Astrocyte (in vitro differentiated cells and primary cell): Measurements from ENCODE around the gene TMED8. TPM values are rescaled to one million over a fixed set of nuclear protein-coding genes. Genes with fewer than 3 reads are reported as not detected.

Source experiments
- DNase-seq: peaks from one replicate; pipeline ENCODE4 v3.0.0-alpha.2; 2010; ENCODE audit warnings: low read depth
- FAIRE-seq: peaks from 2 replicates; lab custom pipeline; 2011; peaks lifted over from hg19 to GRCh38; lab: Jason Lieb, UNC
- H2AFZ ChIP-seq: 2 replicates; pipeline ENCODE4 v1.6.0; 2012; ENCODE audit warnings: low read depth, low read length, inconsistent platforms
- H3K27ac ChIP-seq: 2 replicates; pipeline ENCODE4 v1.5.1; 2011; ENCODE audit warnings: low read depth, low read length, inconsistent platforms
- H3K27me3 ChIP-seq: 2 replicates; pipeline ENCODE4 v1.6.0; 2011; ENCODE audit warnings: low read length, inconsistent platforms; ENCODE audit not compliant: insufficient read depth
- H3K36me3 ChIP-seq: 2 replicates; pipeline ENCODE4 v1.5.1; 2011; ENCODE audit warnings: low read length, inconsistent platforms; ENCODE audit not compliant: insufficient read depth
- H3K4me1 ChIP-seq: 2 replicates; pipeline ENCODE4 v1.5.1; 2011; ENCODE audit warnings: low read length, inconsistent platforms; ENCODE audit not compliant: insufficient read depth
- H3K4me2 ChIP-seq: 2 replicates; pipeline ENCODE4 v1.6.0; 2012; ENCODE audit warnings: low read length, inconsistent platforms
- H3K4me3 ChIP-seq: 2 replicates; pipeline ENCODE4 v1.5.1; 2011; ENCODE audit warnings: low read depth, mild to moderate bottlenecking, low read length, inconsistent platforms; ENCODE audit not compliant: insufficient read depth
- H3K79me2 ChIP-seq: 2 replicates; pipeline ENCODE4 v1.6.0; 2012; ENCODE audit warnings: mild to moderate bottlenecking, low read length, inconsistent platforms; ENCODE audit not compliant: insufficient read depth
- H3K9ac ChIP-seq: 2 replicates; pipeline ENCODE4 v1.6.0; 2012; ENCODE audit warnings: mild to moderate bottlenecking, low read length, inconsistent platforms
- H3K9me3 ChIP-seq: 2 replicates; pipeline ENCODE4 v1.5.1; 2012; ENCODE audit warnings: low read depth, mild to moderate bottlenecking, low read length, inconsistent platforms; ENCODE audit not compliant: insufficient read depth
- H4K20me1 ChIP-seq: 2 replicates; pipeline ENCODE4 v1.6.0; 2012; ENCODE audit warnings: low read length, inconsistent platforms; ENCODE audit not compliant: insufficient read depth
- H3K27ac Mint-ChIP-seq: one replicate; pipeline ENCODE4 v1.8.0; 2021; ENCODE audit warnings: mild to moderate bottlenecking, mixed read lengths; ENCODE audit not compliant: unreplicated experiment
- H3K27me3 Mint-ChIP-seq: one replicate; pipeline ENCODE4 v1.8.0; 2021; ENCODE audit warnings: low read depth, mixed read lengths; ENCODE audit not compliant: unreplicated experiment
- H3K36me3 Mint-ChIP-seq: one replicate; pipeline ENCODE4 v1.8.0; 2021; ENCODE audit warnings: low read depth, mixed read lengths; ENCODE audit not compliant: unreplicated experiment
- H3K4me1 Mint-ChIP-seq: one replicate; pipeline ENCODE4 v1.8.0; 2021; ENCODE audit warnings: low read depth, mixed read lengths; ENCODE audit not compliant: unreplicated experiment
- H3K4me3 Mint-ChIP-seq: one replicate; pipeline ENCODE4 v1.8.0; 2021; ENCODE audit warnings: mild to moderate bottlenecking, moderate library complexity, mixed read lengths; ENCODE audit not compliant: unreplicated experiment
- H3K9me3 Mint-ChIP-seq: one replicate; pipeline ENCODE4 v1.8.0; 2021; ENCODE audit warnings: mild to moderate bottlenecking, mixed read lengths; ENCODE audit not compliant: unreplicated experiment
- CTCF ChIP-seq: IDR thresholded peaks from 2 replicates; pipeline ENCODE4 v1.5.1; 2011; ENCODE audit warnings: low read depth, mild to moderate bottlenecking, inconsistent platforms, low read length, moderate library complexity; ENCODE audit not compliant: insufficient read depth
- EZH2 ChIP-seq: IDR thresholded peaks from 2 replicates; pipeline ENCODE4 v1.6.1; 2012; ENCODE audit warnings: mild to moderate bottlenecking, low read length, inconsistent platforms; ENCODE audit not compliant: insufficient read depth
- total RNA-seq: library from RNA; stranded (reverse); gene quantifications from 2 replicates; pipeline ENCODE4 v1.2.1, GENCODE V29; 2021

Gene TMED8
- total RNA-seq, 1 donor from 2014 or later: 10.2 TPM

- H3K36me3 Mint-ChIP-seq: no peaks in the 10 kb centered on the region
- H3K27me3 Mint-ChIP-seq: no peaks in the 10 kb centered on the region
- Histone ChIP-seq H3K4me1 (peaks cover 6% of the 10 kb centered on the region), H3K9me3 (no peaks in the 10 kb centered on the region), H3K27ac (peak overlapping the region; percentile 74), H3K27me3 (no peaks in the 10 kb centered on the region), H3K79me2 (peaks cover 12% of the 10 kb centered on the region), H3K9ac (peak overlapping the region; percentile 91), H4K20me1 (peaks cover 11% of the 10 kb centered on the region), H3K4me2 (peak overlapping the region; percentile 94), H3K4me3 (peak overlapping the region; percentile 90), H3K36me3 (no peaks in the 10 kb centered on the region), H2AFZ (peak overlapping the region; percentile 93)
- no peak for DNase-seq
- FAIRE-seq: no peak
- TF ChIP-seq EZH2: no peak
- no peak for TF ChIP-seq CTCF
- no peak overlapping the region for H3K4me3 Mint-ChIP-seq
- H3K9me3 Mint-ChIP-seq: peaks cover 2% of the 10 kb centered on the region
- H3K4me1 Mint-ChIP-seq: peaks cover 5% of the 10 kb centered on the region
- no peak overlapping the region for H3K27ac Mint-ChIP-seq
Observed at GRCh38 chr14:77377502-77377844, 579 bp upstream of the TMED8 start.

GRCh38 chr14:77375973-77376770 is 722 bp downstream of the TMED8 start:
- Histone ChIP-seq H3K4me3 (peak overlapping the region; percentile 90), H3K4me1 (peaks cover 11% of the 10 kb centered on the region), H3K4me2 (peak overlapping the region; percentile 94), H3K27me3 (no peaks in the 10 kb centered on the region), H2AFZ (peak overlapping the region; percentile 93), H3K79me2 (peaks cover 12% of the 10 kb centered on the region), H3K9ac (peak overlapping the region; percentile 91), H3K36me3 (no peaks in the 10 kb centered on the region), H4K20me1 (peaks cover 16% of the 10 kb centered on the region), H3K9me3 (no peaks in the 10 kb centered on the region), H3K27ac (peak overlapping the region; percentile 74)
- no peak for DNase-seq
- H3K27me3 Mint-ChIP-seq: no peaks in the 10 kb centered on the region
- peak overlapping the region; percentile 84 for H3K4me3 Mint-ChIP-seq
- peak overlapping the region; percentile 58 for H3K27ac Mint-ChIP-seq
- FAIRE-seq: no peak
- TF ChIP-seq EZH2 (no peak), CTCF (no peak)
- H3K36me3 Mint-ChIP-seq: no peaks in the 10 kb centered on the region
- H3K4me1 Mint-ChIP-seq: peaks cover 7% of the 10 kb centered on the region
- peaks cover 2% of the 10 kb centered on the region for H3K9me3 Mint-ChIP-seq
